ENCODE data around the gene DHX16. TPM values are rescaled to one million over a fixed set of nuclear protein-coding genes. Genes with fewer than 3 reads are reported as not detected.

DHX16 gene
- total and polyA plus RNA-seq, 9 of the 15 experiments (the other 6 are each of a cell fraction or from before 2014, with no cell fraction given) = 14.6 to 66.1 (median 47.5) TPM

GRCh38 chr6:30686009-30686907, 13.5 kb upstream of the DHX16 start, which contains the start of gene PPP1R18 (continued):
- TF ChIP-seq HDAC1 (IDR thresholded peaks at IDR 0.05) (peak in 1 of 2 experiments; percentile 78; a peak in 1 of 4 replicates), PHF8 (IDR thresholded peaks at IDR 0.05; ENCODE audit: borderline replicate concordance, low read length) (peak; percentile 43; the same call in 1 of the 2 replicates), TRIM24 (IDR thresholded peaks at IDR 0.05) (peak in 1 of 2 experiments; percentile 58; a peak in 2 of 4 replicates), SIX5 (IDR thresholded peaks at IDR 0.05; ENCODE audit: borderline replicate concordance in 1 of 2, insufficient read depth in 1 of 2, low read depth in 1 of 2, low read length in 2 of 2) (no peak), ERF (CRISPR knock-in tag; IDR thresholded peaks at IDR 0.05) (no peak), E2F3 (CRISPR knock-in tag; IDR thresholded peaks at IDR 0.05) (no peak), ZNF407 (IDR thresholded peaks at IDR 0.05; ENCODE audit: low read depth) (peak; percentile 57; the same call in 1 of the 2 replicates), BCOR (IDR thresholded peaks at IDR 0.05) (peak; percentile 61; the same call in 1 of the 2 replicates), BRD9 (IDR thresholded peaks at IDR 0.05; ENCODE audit: low read depth, partially characterized antibody) (peak; percentile 65), ILF3 (IDR thresholded peaks at IDR 0.05; ENCODE audit: borderline replicate concordance) (no peak), NFATC3 (IDR thresholded peaks at IDR 0.05) (no peak), HNRNPLL (IDR thresholded peaks at IDR 0.05; ENCODE audit: low read depth, low read length, poor library complexity, severe bottlenecking) (peak; percentile 8), ZNF740 (CRISPR knock-in tag; IDR thresholded peaks at IDR 0.05) (peak; percentile 79; the same call in 1 of the 2 replicates), ZNF740 (tag; IDR thresholded peaks at IDR 0.05) (0 out of 4 replicates have a peak, but pooled peaks of 1 of the 2 experiments have one; percentile 7), NCOR1 (IDR thresholded peaks at IDR 0.05) (no peak), GATAD2A (IDR thresholded peaks at IDR 0.05) (peak; percentile 63; the same call in 1 of the 2 replicates), TAF7 (tag; IDR thresholded peaks at IDR 0.05) (no peak), ZNF282 (CRISPR knock-in tag; IDR thresholded peaks at IDR 0.05) (no peak), SAFB (IDR thresholded peaks at IDR 0.05; ENCODE audit: borderline replicate concordance, low read depth, low read length) (peak; percentile 46; the same call in 1 of the 2 replicates)

All from K562 (cell line).